ENCODE measurements around the gene PYCR2. TPM values are rescaled to one million over a fixed set of nuclear protein-coding genes. Genes with fewer than 3 reads are reported as not detected.

The PYCR2 gene
- total RNA-seq, 2 donors from 2014 or later: 34.0 to 61.6 TPM

DNA sequence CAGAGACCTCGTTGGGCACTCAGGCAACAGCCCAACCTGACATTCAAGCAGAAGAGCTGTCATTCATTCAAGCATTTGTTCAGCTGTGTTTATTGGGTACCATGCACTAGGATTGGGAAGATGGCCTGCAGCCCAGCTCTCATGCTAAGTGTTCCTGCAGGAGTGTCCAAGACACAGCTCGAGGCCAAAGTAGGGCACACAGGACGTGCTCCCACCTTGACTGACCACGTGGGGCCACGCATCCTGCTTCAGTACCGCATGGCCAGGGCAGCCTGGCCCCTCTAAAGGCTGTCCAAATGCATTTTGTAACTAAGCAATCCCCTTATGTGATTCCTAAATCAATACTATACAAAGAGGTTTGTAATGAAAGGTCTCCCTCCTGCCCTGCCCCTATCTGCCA lies 9.7 kb downstream of the PYCR2 start:
- DNase-seq: no peak
- Histone ChIP-seq H3K9ac (ENCODE audit: low read depth in 2 of 2, low read length in 2 of 2) (no peak overlapping the region), H3K9me3 (no peaks in the 10 kb centered on the region), H3K27ac (no peak overlapping the region), H3K27me3 (no peaks in the 10 kb centered on the region), H3K4me1 (peaks cover 7% of the 10 kb centered on the region), H3K4me3 (no peak overlapping the region), H3K36me3 (no peaks in the 10 kb centered on the region)
- intact Hi-C loops (cut with DNase I): loop anchor here (5.0 kb wide), 2 partner anchors 67 to 142 kb away; no protein-coding TSS in a partner anchor
- TF ChIP-seq, protein P1, sequence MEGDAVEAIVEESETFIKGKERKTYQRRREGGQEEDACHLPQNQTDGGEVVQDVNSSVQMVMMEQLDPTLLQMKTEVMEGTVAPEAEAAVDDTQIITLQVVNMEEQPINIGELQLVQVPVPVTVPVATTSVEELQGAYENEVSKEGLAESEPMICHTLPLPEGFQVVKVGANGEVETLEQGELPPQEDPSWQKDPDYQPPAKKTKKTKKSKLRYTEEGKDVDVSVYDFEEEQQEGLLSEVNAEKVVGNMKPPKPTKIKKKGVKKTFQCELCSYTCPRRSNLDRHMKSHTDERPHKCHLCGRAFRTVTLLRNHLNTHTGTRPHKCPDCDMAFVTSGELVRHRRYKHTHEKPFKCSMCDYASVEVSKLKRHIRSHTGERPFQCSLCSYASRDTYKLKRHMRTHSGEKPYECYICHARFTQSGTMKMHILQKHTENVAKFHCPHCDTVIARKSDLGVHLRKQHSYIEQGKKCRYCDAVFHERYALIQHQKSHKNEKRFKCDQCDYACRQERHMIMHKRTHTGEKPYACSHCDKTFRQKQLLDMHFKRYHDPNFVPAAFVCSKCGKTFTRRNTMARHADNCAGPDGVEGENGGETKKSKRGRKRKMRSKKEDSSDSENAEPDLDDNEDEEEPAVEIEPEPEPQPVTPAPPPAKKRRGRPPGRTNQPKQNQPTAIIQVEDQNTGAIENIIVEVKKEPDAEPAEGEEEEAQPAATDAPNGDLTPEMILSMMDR (IDR thresholded peaks at IDR 0.05): no peak

DNA sequence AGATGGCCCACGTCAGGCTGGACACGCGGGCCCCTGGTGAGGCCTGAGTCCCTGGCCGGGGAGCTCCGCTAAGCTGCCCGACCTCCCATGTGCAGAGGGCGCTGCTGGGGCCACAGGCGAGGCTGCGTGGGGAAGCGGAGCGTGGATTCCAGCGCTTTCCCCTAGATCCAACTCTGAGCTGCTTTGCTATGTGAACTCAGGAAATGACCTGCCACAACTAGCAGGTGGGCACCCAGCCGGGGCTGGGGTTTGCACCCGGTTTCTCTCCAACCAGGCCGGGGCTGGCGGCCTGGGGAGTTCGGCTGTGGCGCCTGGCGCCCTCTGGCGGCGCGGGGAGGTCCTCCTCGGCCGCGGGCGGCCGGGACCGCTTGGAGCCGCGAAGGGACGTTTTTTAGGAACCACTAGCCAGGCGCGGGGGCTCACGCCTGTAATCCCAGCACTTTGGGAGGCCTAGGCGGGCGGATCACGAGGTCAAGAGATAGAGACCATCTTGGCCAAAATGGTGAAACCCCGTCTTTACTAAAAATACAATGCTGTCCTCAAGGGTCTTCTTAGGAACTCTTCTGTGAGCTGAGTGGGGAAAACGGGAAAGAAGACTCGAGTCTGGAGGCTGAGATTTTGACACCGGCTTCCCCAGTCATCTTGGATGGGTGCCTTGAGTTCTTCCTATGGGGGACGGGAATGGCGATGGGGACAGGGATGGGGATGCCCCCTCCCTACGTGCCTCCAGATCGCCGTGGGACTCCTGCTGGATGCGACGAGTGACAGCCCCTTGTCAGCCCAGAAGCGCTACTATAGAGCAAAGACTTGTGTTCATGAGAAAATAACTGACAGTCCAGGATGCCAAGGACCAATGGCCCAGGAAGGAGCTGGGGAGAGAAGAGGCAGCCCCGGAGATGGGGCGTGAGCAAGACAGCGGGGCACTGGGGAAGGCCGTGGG lies 12.6 kb downstream of the PYCR2 start:
- no peak overlapping the region for H3K27ac ChIP-seq

DNA sequence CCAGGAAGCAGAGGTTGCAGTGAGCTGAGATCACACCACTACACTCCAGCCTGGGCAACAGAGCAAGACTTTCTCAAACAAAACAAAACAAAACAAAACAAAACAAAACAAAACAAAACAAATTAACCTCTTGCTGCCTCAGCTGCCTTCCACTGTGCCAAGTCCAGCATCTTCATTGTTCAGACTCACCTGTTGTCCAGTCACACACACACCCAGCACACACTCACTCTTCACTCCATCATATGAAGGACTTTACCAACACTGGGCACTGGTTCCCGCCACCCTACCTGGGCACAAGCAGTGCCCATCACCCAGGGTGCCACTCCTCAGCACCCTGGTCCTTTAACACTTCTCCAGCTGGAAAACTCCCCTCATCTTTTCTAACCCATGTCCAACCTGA lies 14.6 kb downstream of the PYCR2 start:
- DNase-seq: no peak
- no peak overlapping the region for H3K9ac ChIP-seq (ENCODE audit: low read depth in 2 of 2, low read length in 2 of 2)
- TF ChIP-seq, protein P1 (IDR thresholded peaks at IDR 0.05): no peak
- H3K4me3 ChIP-seq: no peak overlapping the region
- no peak overlapping the region for H3K27ac ChIP-seq
- no peaks in the 10 kb centered on the region for H3K27me3 ChIP-seq
- no peaks in the 10 kb centered on the region for H3K36me3 ChIP-seq
- no peaks in the 10 kb centered on the region for H3K9me3 ChIP-seq
- intact Hi-C loops (cut with DNase I): no loop called here
- peaks cover 7% of the 10 kb centered on the region for H3K4me1 ChIP-seq

More for the DNA sequence above, 12.6 kb downstream of the PYCR2 start:
- H3K36me3 ChIP-seq: no peaks in the 10 kb centered on the region
- no peak overlapping the region for H3K4me3 ChIP-seq
- TF ChIP-seq, protein P1 (IDR thresholded peaks at IDR 0.05): peak; percentile 97
- peaks cover 7% of the 10 kb centered on the region for H3K4me1 ChIP-seq
- intact Hi-C loops (cut with DNase I): loop anchor here (2.0 to 5.0 kb wide), 3 partner anchors 64 to 433 kb away; no protein-coding TSS in a partner anchor
- peak overlapping the region; percentile 24 to 68 for H3K9ac ChIP-seq (ENCODE audit: low read depth in 2 of 2, low read length in 2 of 2)
- no peaks in the 10 kb centered on the region for H3K9me3 ChIP-seq
- DNase-seq: peak; percentile 71
- no peaks in the 10 kb centered on the region for H3K27me3 ChIP-seq

DNA sequence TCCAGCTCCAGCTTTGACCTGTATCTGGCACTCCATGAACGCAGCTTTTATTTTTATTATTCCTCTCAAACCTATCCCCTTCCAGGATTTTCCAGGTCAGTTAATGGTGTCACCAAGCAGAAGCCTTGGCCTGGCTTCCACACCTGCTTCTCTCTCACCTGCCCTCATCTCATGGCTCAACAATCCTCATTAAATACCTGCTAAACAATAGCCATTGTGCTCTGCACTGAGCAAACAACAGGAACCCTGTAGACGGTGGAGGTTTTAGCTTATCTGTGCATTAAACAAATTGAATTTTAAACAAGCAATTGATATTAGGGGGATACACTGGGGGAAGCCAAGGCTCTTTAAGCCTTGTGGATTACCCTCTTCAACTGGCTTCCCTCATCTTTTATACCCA lies 15.3 kb downstream of the PYCR2 start:
- H3K36me3 ChIP-seq: no peaks in the 10 kb centered on the region
- H3K9ac ChIP-seq (ENCODE audit: low read depth in 2 of 2, low read length in 2 of 2): no peak overlapping the region
- no peaks in the 10 kb centered on the region for H3K27me3 ChIP-seq
- H3K4me3 ChIP-seq: no peak overlapping the region
- TF ChIP-seq, protein P1 (IDR thresholded peaks at IDR 0.05): no peak
- H3K4me1 ChIP-seq: peaks cover 7% of the 10 kb centered on the region
- no peak for DNase-seq
- H3K9me3 ChIP-seq: no peaks in the 10 kb centered on the region
- intact Hi-C loops (cut with DNase I): no loop called here
- no peak overlapping the region for H3K27ac ChIP-seq

DNA sequence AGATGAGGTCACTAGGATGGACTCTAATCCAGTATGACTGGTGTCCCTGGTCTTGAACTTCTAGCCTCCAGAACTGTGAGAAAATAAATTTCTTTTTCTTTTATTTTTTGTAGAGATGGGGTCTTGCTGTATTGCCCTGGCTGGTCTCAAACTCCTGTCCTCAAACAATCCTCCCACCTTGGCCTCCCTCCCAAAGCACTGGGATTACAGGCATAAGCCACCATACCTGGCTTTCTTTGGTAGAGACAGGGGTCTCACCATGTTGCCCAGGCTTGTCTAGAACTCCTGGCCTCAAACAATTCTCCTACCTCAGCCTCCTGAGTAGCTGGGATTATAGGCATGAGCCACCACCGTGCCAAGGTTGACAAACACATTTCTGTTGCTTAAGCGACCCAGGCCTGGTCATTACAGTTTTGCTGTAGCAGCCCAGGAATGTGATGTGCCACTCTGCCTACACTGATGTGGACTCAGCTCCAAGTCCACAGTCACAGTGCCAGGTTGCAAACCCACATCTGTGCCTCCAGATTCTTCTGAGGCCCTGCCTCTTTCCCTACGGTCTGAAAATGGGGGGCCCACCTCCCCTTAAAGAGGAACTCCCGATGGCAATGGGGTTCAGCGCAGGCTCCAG lies 15.9 kb downstream of the PYCR2 start:
- Histone ChIP-seq H3K9ac (ENCODE audit: low read depth in 2 of 2, low read length in 2 of 2) (no peak overlapping the region), H3K27me3 (no peaks in the 10 kb centered on the region), H3K36me3 (no peaks in the 10 kb centered on the region), H3K9me3 (no peaks in the 10 kb centered on the region), H3K4me1 (peaks cover 7% of the 10 kb centered on the region), H3K4me3 (no peak overlapping the region), H3K27ac (no peak overlapping the region)
- DNase-seq: no peak
- TF ChIP-seq, protein P1 (IDR thresholded peaks at IDR 0.05): no peak
- intact Hi-C loops (cut with DNase I): no loop called here
